GM12872 (cell line): ENCODE measurements around the gene NANS.

Experiments
- CTCF ChIP-seq: IDR thresholded peaks from 3 replicates; pipeline ENCODE4 v1.5.1; 2011; ENCODE audit warnings: low read depth, mild to moderate bottlenecking, low read length, moderate library complexity; ENCODE audit not compliant: insufficient read depth

NANS gene

DNA sequence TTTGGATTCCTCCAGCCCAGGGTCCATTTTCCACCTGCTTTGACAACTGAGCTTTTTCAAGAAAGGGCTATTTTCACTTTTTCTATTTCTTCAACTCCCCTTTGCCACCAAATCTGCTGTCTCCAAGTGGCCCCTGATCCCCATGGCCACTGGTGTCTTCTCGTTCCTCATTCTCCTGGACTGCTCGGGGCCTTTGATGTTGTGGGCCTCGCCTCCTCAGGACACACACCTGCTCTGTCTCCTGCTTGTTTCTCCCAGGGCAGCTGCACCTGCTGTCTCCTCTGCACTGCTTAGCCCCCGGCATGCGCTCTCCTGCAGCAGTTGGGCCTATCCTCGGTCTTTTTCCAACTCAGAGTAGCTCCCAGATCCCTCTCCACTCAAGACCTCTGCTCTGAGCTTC, 16.3 kb upstream of the NANS start:
- no peak for TF ChIP-seq CTCF

DNA sequence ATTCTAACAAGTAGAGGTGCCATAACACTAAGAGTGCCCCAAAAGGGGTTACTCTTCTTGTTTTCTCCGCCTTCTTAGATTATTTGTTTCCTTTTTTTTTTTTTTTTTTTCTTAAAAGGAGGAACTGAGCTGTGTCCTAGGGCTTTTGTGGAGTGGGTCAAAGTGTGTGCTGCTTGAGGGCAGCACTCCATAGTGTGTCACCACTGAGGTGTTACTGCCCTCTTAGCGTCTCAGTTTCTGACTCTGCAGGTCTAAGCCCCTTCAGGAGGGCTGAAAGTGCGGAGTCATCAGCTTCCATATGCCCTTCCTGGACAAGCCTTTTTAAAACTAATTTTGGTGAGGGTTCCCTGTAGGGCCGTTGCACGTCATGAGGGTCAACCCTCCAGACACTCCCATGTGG, 12.6 kb upstream of the NANS start:
- TF ChIP-seq CTCF, result no peak

- TF ChIP-seq CTCF, result peak; percentile 36; the same call in 2 of the 3 replicates
Observed at GRCh38 chr9:98045234-98046179, 11.0 kb upstream of the NANS start.

GRCh38 chr9:98046180-98046543, 10.4 kb upstream of the NANS start:
- TF ChIP-seq CTCF, result no peak

- TF ChIP-seq CTCF, result no peak
Observed at GRCh38 chr9:98047002-98047401, 9.5 kb upstream of the NANS start.

- no peak for TF ChIP-seq CTCF
Observed at GRCh38 chr9:98049288-98050072, 7.1 kb upstream of the NANS start.

GRCh38 chr9:98050351-98050750, 6.2 kb upstream of the NANS start:
- TF ChIP-seq CTCF, result no peak
